Vagina (tissue), 2 donors: Measurements from ENCODE around the gene NPAS2.

Source experiments
- CTCF ChIP-seq, 3 experiments: fragments of 450-650 bp in 2 of 3; fragments of 200-600 bp in 1 of 3; sonication (generic) in 1 of 3; IDR thresholded peaks; one replicate each; pipeline ENCODE4 v1.5.1; 2017 to 2019; ENCODE audit warnings: antibody characterized with exemption in 3 of 3, mild to moderate bottlenecking in 2 of 3, moderate library complexity in 2 of 3
- POLR2A ChIP-seq, 2 donors: fragments of 450-650 bp; IDR thresholded peaks; one replicate each; pipeline ENCODE4 v1.6.1; 2017; ENCODE audit warnings: antibody characterized with exemption in 2 of 2, mild to moderate bottlenecking in 2 of 2, moderate library complexity in 2 of 2
- POLR2AphosphoS5 ChIP-seq, 2 donors: sonication (generic); formaldehyde crosslinking; IDR thresholded peaks; one replicate each; pipeline ENCODE4 v1.9.0; 2017; ENCODE audit warnings: antibody characterized with exemption in 2 of 2, mild to moderate bottlenecking in 2 of 2, low read depth in 1 of 2; ENCODE audit not compliant: insufficient read depth in 1 of 2

GRCh38 chr2:101017371-101017770, 197.4 kb downstream of the NPAS2 start:
- no peak for TF ChIP-seq CTCF (IDR thresholded peaks at IDR 0.05)
- TF ChIP-seq POLR2A (IDR thresholded peaks at IDR 0.05), result no peak
- no peak for TF ChIP-seq POLR2AphosphoS5 (IDR thresholded peaks at IDR 0.05; ENCODE audit: insufficient read depth in 1 of 2, low read depth in 1 of 2)
